Measurements from ENCODE around the gene DIAPH1.

The DIAPH1 gene

DNA sequence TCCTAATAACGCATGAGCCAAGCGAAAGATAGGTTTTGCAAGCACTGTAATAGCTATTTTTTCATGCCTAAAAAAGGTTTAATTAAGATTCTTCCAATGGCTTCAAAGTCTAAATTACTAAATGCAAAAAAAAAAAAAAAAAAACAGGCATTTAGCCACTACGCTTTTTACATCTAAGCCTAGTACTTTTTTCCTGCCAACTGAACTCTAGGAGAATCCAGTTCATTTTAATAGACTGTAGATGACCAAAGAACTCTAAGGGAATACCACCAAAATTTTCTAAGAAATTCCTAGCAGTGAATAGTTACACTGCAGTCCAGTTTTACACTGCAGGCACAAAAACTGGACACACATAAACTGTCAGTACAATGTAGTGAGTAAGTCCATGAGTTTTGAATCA is 9.8 kb downstream of the DIAPH1 start:
- TF ChIP-seq, protein P1, sequence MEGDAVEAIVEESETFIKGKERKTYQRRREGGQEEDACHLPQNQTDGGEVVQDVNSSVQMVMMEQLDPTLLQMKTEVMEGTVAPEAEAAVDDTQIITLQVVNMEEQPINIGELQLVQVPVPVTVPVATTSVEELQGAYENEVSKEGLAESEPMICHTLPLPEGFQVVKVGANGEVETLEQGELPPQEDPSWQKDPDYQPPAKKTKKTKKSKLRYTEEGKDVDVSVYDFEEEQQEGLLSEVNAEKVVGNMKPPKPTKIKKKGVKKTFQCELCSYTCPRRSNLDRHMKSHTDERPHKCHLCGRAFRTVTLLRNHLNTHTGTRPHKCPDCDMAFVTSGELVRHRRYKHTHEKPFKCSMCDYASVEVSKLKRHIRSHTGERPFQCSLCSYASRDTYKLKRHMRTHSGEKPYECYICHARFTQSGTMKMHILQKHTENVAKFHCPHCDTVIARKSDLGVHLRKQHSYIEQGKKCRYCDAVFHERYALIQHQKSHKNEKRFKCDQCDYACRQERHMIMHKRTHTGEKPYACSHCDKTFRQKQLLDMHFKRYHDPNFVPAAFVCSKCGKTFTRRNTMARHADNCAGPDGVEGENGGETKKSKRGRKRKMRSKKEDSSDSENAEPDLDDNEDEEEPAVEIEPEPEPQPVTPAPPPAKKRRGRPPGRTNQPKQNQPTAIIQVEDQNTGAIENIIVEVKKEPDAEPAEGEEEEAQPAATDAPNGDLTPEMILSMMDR (IDR thresholded peaks at IDR 0.05): no peak
- TF ChIP-seq ZFX (IDR thresholded peaks at IDR 0.05; ENCODE audit: borderline replicate concordance): no peak
- H3K27ac ChIP-seq: peak overlapping the region; percentile 56

DNA sequence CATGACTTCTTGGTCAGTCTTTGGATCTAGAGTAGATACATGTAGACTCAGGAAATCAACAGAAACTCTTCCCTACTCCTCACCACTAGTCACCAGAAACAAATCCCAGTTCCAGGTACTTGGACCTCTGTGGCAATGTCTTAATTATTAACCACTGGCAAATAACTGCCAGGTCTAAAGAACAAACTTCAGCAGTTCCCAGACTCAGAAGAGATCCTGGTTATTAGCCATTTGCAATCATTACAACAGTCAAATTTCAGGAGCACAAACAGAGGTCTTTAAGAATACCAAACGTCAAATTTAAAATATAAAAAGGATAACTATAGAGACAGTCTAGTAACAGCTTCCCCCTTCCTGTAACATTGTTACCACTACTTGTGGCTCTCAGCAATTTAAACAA is 10.2 kb downstream of the DIAPH1 start:
- TF ChIP-seq, protein P1 (IDR thresholded peaks at IDR 0.05): no peak
- TF ChIP-seq ZFX (IDR thresholded peaks at IDR 0.05; ENCODE audit: borderline replicate concordance): no peak
- peak overlapping the region; percentile 56 for H3K27ac ChIP-seq

DNA sequence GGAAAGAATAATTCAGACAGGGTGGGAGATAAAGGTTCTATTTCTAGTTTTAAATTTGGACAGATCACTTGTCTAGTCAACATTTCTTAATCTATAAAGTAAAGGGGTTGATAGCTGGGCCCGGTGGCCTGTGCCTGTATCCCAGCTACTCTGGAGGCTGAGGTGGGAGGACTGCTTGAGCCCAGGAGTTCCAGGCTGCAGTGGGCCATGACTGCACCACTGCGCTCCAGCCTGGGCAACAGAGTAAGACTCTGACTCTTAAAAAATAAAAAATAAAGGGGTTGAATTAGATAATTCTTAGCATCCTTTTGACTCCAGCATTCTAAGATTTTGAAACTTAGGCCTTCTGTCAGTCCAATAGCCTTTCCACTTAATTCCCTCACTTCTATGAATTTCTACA is 10.8 kb downstream of the DIAPH1 start:
- H3K27ac ChIP-seq: peak overlapping the region; percentile 56
- TF ChIP-seq, protein P1 (IDR thresholded peaks at IDR 0.05): no peak
- no peak for TF ChIP-seq ZFX (IDR thresholded peaks at IDR 0.05; ENCODE audit: borderline replicate concordance)

DNA sequence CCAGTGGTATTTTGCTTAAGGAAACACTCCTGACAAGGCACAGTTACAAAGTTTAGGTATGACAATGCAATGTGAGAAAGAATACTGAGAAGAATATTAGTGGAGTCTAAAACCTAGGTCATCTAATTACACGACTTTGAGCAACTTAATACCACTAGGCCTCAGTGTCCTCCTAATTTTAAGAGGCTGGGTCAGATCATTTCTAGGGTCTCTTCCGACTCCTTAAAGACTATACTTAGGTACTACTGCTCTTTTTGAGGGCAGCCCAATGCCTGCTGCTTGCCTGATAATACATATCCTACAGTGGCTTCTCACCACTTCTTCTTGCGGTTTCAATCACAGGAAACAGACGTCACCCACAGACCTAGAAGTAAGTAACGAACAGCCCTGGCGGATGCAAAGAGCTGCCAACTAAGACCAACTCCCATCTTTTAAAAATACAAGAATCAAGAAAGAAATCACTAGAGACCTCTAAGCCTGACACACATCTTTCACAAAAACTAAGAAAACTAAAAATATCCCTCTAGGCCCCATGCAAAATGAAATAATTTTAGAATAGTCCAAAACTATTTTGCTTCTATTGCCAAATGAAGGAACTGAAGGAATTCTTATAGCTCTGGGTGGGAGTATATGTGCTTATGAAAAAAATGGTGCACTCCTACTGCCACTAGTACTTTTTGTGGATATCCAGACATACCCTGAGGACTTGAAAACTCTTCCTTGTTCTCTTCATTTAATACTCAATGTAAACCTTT is 13.1 kb downstream of the DIAPH1 start:
- TF ChIP-seq, protein P1 (IDR thresholded peaks at IDR 0.05): no peak
- TF ChIP-seq ZFX (IDR thresholded peaks at IDR 0.05; ENCODE audit: borderline replicate concordance): no peak
- no peak overlapping the region for H3K27ac ChIP-seq

DNA sequence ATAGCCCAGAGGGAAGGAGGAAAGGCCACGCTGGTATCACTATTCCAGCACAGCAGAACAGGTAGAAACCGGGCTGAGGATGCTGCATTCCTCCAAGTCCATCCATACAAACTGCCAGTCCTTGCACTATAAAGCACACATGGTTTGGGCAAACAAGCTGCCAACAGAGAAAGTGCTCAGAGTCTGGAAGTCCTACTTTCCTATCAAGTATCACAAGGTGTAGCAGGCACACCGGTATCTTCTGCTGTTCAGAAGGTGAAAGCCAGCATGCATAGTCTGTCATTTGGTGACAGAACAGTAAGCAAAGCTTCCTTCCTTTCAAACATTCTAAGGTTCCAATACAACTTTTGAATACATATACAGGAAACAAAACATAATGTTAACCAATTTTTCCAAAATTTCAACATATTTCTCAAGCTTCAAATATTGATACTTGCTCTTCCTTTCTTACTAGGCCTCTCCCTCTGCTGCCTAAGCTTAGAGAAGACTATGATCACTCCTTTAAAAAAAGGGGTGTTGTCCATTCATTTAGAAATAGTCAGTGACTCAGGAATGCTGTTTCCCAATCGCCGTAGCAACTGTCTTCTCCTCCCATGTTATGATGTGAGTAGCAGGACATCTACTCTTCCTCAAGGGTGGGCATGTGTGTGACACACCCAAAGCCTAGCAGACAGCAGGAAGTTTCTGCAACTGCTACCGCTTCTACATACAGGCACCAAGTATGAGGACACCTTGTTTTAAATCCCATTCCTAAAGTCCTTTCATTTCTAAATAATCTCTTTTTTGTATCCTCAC is 14.7 kb downstream of the DIAPH1 start:
- TF ChIP-seq ZFX (IDR thresholded peaks at IDR 0.05; ENCODE audit: borderline replicate concordance): no peak
- H3K27ac ChIP-seq: no peak overlapping the region

DNA sequence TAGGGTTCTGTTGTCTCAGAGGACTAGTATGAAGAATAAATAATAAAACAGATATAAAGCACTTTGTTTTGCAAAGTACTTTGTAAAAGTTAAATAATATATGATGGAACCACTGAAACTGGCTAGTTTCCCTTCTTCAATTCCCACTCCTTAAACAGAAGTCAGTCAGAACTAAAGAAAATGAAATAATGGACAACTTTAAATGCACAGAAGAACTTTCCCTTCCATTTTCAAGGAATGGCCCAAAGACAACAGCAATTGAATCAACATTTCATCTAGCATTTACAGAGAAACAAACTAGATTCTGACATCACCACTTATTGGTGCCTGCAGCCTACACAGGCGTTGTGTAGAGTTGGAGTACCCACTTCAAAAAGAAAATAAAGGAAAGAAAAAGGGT is 16.2 kb downstream of the DIAPH1 start:
- TF ChIP-seq ZFX (IDR thresholded peaks at IDR 0.05; ENCODE audit: borderline replicate concordance): no peak
- TF ChIP-seq, protein P1 (IDR thresholded peaks at IDR 0.05): no peak
- no peak overlapping the region for H3K27ac ChIP-seq

DNA sequence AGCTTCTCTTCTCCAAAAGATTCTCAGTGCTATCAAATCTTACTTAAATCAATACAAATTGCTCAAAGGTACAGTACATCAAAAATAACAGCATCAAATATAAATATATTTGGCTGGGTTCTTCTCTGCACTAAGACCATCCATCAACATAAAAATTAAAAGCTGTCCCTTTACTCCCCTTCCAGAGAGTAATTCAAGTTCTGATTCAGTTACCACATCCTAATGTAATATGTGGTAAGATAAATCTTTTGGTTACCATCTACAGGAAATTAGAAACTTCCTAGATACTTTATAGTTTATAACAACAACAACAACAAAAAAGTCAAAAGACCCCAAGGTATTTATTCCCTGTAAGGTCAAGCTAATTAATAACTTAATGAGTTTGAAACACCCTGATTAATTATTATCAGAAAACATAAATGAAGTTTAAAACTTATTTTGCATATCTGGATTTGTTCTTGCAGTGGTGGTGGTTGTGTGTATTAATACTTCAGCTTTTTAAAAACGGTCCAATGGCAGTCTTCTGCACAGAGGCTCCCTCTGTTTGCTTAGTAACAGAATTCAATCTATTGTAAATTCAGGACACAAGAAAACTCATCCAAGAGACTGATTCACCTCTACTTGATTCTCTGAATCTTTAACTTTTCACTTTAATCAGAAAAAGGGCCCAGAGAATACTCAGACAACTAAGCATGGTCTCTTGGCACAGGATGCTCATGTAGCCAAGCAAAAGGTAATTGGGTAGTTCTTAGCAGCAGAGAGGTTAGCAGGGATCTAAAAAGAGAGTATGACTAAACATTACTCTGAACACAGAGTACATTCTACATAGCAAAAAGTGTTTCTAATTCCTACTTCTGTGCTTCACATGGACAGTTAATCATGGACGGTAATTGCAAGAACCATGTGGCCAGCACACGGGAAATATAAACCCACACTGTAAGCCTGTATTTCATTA is 20.1 kb downstream of the DIAPH1 start:
- H3K27ac ChIP-seq: peak overlapping the region; percentile 5; the same call in 1 of the 2 replicates
- TF ChIP-seq, protein P1 (IDR thresholded peaks at IDR 0.05): no peak
- no peak for TF ChIP-seq ZFX (IDR thresholded peaks at IDR 0.05; ENCODE audit: borderline replicate concordance)

Measured in 22Rv1 (cell line).